ENCODE measurements around the gene CADM2. TPM values are rescaled to one million over a fixed set of nuclear protein-coding genes. Genes with fewer than 3 reads are reported as not detected.

CADM2 gene
- total RNA-seq, 1 experiment from 2014 or later = not detected

DNA sequence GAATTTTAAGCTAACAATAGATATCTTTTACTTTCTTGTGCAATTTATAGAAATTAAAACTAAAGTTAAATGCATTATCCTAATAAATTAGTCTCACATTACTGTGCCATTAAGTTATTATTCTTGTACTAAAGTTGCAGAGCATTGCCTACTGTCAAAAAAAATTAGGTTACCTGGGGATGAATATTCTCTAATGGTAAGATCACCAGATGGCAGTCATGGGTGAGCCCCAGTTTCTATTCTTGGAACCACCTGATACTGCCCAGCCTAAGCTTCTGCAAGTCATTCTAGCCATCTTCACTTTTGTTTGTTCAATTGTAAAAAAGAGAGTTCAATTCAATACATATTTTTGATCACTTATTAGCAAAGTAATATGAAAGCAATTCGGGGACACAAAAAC, 213.2 kb downstream of the CADM2 start:
- ChIA-PET RAD21 (ENCODE audit: low non-redundant PET in 1 of 2, low total read pairs in 2 of 2, uncharacterized antibody in 2 of 2, unreplicated experiment in 2 of 2) (no interaction called here), CTCF (no interaction called here)
- no peak for ATAC-seq

More for the DNA sequence above, 213.2 kb downstream of the CADM2 start:
- no peaks in the 10 kb centered on the region for H4K20me1 ChIP-seq (ENCODE audit: insufficient read depth)
- no peaks in the 10 kb centered on the region for H3K27me3 ChIP-seq (ENCODE audit: insufficient read depth, low read length)
- H3K4me3 ChIP-seq (replicated peaks in 1 of 2; ENCODE audit: low read depth in 1 of 2, low read length in 2 of 2) = no peak overlapping the region
- no peaks in the 10 kb centered on the region for H3K9me2 ChIP-seq (ENCODE audit: insufficient read depth)
- intact Hi-C loops (cut with micrococcal nuclease) = no loop called here
- H3K9me3 ChIP-seq (ENCODE audit: control insufficient read depth in 1 of 2, insufficient read depth in 1 of 2, low read depth in 1 of 2, low read length in 2 of 2) = peaks cover 3 to 14% of the 10 kb centered on the region in 2 experiments; a peak in 2 of 4 replicates
- H2AFZ ChIP-seq (ENCODE audit: low read depth, low read length, poor library complexity, severe bottlenecking) = no peak overlapping the region
- H3K27ac ChIP-seq (ENCODE audit: low read depth, low read length) = no peak overlapping the region
- no TSS peak for BruUV-seq (replicated peaks)
- H3K79me2 ChIP-seq (ENCODE audit: insufficient read depth, low read length) = no peaks in the 10 kb centered on the region
- no peak overlapping the region for H3K9ac ChIP-seq (ENCODE audit: low read length)
- no peak overlapping the region for H3K4me2 ChIP-seq (ENCODE audit: low read length)
- no peaks in the 10 kb centered on the region for H3K36me3 ChIP-seq (ENCODE audit: control insufficient read depth in 1 of 2, insufficient read depth in 2 of 2, low read length in 2 of 2)
- no peak for DNase-seq (ENCODE audit: low read depth, low spot score)
- POLR2A ChIA-PET = no interaction called here
- TF ChIP-seq SP1 (IDR thresholded peaks at IDR 0.05; ENCODE audit: low read depth) (no peak), YY1 (IDR thresholded peaks at IDR 0.05; ENCODE audit: extremely low read depth, insufficient replicate concordance, low read depth, low read length) (no peak), POLR2A (IDR thresholded peaks at IDR 0.05; ENCODE audit: borderline replicate concordance, extremely low read depth, insufficient read depth, insufficient read length) (no peak), JUND (IDR thresholded peaks at IDR 0.05) (no peak), TCF7L2 (IDR thresholded peaks at IDR 0.05; ENCODE audit: borderline replicate concordance, extremely low read depth, insufficient read depth, insufficient read length) (no peak), EZH2phosphoT487 (IDR thresholded peaks at IDR 0.05; ENCODE audit: borderline replicate concordance) (no peak), EZH2 (IDR thresholded peaks at IDR 0.05) (no peak), ZFX (IDR thresholded peaks at IDR 0.05) (no peak), FOSL1 (IDR thresholded peaks at IDR 0.05; ENCODE audit: low read depth) (no peak)
- TF ChIP-seq, protein P1, sequence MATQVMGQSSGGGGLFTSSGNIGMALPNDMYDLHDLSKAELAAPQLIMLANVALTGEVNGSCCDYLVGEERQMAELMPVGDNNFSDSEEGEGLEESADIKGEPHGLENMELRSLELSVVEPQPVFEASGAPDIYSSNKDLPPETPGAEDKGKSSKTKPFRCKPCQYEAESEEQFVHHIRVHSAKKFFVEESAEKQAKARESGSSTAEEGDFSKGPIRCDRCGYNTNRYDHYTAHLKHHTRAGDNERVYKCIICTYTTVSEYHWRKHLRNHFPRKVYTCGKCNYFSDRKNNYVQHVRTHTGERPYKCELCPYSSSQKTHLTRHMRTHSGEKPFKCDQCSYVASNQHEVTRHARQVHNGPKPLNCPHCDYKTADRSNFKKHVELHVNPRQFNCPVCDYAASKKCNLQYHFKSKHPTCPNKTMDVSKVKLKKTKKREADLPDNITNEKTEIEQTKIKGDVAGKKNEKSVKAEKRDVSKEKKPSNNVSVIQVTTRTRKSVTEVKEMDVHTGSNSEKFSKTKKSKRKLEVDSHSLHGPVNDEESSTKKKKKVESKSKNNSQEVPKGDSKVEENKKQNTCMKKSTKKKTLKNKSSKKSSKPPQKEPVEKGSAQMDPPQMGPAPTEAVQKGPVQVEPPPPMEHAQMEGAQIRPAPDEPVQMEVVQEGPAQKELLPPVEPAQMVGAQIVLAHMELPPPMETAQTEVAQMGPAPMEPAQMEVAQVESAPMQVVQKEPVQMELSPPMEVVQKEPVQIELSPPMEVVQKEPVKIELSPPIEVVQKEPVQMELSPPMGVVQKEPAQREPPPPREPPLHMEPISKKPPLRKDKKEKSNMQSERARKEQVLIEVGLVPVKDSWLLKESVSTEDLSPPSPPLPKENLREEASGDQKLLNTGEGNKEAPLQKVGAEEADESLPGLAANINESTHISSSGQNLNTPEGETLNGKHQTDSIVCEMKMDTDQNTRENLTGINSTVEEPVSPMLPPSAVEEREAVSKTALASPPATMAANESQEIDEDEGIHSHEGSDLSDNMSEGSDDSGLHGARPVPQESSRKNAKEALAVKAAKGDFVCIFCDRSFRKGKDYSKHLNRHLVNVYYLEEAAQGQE (IDR thresholded peaks at IDR 0.05; ENCODE audit: low read depth) = no peak
- H3K4me1 ChIP-seq (ENCODE audit: control insufficient read depth in 1 of 2, insufficient read depth in 2 of 2, low read length in 2 of 2) = no peaks in the 10 kb centered on the region
